Raji (cell line): Measurements from ENCODE around the gene ITGAX.

Experiments used
- POLR2A ChIP-seq: IDR thresholded peaks from 2 replicates; pipeline ENCODE4 v1.6.1; 2011; ENCODE audit warnings: low read depth, low read length, control low read depth; ENCODE audit not compliant: insufficient read depth

The ITGAX gene

GRCh38 chr16:31361201-31362110 is 6.5 kb downstream of the ITGAX start:
- no peak for TF ChIP-seq POLR2A

DNA sequence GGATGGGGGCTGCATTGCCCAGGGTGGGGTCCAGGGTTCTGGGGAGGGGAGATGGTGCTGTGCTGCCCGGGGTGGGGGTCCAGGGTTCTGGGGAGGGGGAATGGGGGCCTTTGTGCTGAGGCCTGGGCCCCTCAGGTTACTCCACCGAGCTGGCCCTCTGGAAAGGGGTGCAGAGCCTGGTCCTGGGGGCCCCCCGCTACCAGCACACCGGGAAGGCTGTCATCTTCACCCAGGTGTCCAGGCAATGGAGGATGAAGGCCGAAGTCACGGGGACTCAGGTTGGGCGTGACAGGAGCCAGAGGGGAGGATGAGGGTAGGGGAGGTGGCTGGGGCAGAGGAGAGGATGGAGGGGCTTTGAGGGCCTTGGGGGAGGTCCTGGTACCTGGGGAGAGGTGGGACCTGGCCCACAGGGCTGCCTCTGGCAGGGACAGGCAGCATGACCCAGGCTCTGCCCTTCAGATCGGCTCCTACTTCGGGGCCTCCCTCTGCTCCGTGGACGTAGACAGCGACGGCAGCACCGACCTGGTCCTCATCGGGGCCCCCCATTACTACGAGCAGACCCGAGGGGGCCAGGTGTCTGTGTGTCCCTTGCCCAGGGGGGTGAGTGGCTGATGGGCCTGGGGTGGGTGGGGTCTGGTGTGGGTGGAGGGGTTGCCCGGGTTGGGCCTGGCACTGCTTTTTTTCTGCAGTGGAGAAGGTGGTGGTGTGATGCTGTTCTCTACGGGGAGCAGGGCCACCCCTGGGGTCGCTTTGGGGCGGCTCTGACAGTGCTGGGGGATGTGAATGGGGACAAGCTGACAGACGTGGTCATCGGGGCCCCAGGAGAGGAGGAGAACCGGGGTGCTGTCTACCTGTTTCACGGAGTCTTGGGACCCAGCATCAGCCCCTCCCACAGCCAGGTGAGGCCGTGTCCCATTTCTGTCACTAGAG is 7.8 kb downstream of the ITGAX start:
- TF ChIP-seq POLR2A = no peak

DNA sequence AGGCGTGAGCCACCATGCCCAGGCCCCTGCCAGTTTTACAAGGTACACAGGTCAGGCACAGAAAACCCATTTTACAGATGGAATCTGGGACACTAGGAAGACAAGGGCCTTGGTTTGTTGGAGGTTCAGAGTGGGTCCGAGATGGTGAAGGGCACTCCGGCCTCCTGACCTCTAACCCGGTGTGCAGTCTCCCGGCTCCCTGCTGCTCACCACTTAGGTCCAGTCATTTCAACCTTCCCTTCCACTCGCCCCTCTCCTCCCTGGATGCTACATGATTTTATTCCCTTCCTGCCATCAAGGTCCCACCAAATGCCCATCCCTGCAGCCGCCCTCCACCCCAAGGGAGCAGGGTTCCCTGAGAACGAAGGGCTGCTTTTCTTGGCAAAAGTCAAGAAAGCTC is 8.7 kb downstream of the ITGAX start:
- TF ChIP-seq POLR2A = no peak

DNA sequence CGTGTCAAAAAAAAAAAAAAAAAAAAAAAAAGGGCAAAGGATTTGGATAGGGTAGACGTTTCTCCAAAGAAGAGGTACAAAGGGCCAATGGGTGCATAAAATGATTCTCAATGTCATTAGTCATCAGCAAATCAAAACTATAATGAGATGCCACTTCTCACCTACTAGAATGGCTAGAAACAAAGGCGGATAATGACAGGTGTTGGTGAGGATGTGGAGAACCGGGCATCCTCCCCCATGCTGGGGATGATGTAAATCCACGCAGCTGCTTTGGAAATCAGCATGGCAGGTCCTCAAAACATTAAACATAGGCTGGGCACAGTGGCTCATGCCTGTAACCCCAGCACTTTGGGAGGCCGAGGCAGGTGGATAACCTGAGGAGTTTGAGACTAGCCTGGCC is 9.4 kb downstream of the ITGAX start:
- TF ChIP-seq POLR2A = no peak

DNA sequence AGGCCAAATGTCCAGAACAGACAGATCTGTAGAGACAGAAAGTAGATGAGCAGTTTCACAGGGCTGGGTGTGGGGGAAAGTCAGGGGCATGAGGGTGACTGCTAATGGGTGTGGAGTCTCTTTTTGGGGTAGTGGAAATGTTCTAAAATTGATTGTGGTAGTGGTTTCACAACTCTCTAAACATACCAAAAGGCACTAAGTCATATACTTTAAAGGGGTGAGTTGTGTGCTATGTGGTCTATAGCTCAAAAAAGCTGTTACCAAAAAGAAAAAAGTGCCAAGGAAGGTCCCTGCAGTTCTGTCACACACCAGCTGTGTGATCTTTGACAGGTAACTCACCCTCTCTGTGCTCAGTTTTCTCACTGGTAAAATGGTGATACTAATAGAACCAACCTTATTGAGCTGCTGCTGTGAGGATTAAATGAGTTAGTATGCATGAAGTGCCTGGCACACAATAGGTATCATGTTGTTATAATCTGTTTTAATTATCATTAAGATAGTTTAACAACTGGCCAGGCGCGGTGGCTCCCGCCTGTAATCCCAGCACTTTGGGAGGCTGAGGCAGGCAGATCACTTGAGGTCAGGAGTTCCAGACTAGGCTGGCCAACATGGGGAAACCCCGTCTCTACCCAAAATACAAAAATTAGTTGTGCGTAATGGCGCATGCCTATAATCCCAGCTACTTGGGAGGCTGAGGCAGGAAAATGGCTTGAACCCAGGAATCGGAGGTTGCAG is 10.3 kb downstream of the ITGAX start:
- no peak for TF ChIP-seq POLR2A

DNA sequence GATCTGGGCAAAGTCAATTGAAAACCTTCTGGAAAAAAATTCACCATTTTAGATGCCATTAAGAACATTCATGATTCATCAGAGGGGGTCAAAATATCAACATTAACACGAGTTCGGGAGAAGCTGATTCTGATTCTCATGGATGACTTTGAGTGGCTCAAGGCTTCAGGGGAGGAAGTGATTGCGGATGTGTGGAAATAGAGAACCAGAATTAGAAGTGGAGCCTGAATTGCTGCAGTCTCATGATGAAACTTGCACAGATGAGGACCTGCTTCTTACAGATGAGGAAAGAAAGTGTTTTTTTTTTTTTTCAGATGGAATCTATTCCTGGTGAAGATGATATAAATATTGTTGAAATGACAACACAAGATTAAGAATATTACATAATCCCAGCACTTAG is 12.9 kb downstream of the ITGAX start:
- TF ChIP-seq POLR2A = no peak

GRCh38 chr16:31371008-31371407 is 16.0 kb downstream of the ITGAX start:
- no peak for TF ChIP-seq POLR2A

DNA sequence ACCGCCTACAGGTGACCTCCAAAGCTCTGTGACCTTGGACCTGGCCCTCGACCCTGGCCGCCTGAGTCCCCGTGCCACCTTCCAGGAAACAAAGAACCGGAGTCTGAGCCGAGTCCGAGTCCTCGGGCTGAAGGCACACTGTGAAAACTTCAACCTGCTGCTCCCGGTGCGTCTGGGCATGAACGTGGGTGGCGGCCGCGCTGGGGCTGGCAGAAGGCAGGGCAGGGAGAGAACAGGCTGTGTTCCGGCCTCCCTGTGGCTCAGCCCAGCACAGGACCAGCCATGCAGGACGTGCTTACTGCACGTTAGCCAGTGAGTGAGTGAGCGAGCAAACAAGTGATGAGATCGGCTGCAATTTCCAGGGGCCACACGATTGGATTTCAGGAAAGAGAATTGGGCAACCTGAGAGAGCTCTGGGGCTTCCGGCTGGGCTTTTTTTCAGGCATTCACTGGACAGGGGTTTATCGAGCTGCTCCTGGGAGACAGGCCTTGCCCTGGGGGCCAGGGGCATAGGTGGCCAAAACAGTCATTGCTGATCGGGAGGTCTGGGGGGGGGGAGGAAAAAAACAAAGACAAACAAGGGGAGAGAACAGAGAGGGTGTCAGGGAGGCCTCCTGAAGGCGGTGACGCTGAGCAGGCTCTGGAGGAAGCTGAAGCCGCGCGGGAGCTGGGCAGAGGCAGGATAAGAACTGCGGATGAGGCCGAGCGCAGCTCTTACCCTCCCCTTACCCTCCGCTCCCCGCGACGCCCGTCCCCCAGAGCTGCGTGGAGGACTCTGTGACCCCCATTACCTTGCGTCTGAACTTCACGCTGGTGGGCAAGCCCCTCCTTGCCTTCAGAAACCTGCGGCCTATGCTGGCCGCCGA is 16.9 kb downstream of the ITGAX start:
- no peak for TF ChIP-seq POLR2A

- no peak for TF ChIP-seq POLR2A
Observed at GRCh38 chr16:31373235-31373634, 18.3 kb downstream of the ITGAX start.

DNA sequence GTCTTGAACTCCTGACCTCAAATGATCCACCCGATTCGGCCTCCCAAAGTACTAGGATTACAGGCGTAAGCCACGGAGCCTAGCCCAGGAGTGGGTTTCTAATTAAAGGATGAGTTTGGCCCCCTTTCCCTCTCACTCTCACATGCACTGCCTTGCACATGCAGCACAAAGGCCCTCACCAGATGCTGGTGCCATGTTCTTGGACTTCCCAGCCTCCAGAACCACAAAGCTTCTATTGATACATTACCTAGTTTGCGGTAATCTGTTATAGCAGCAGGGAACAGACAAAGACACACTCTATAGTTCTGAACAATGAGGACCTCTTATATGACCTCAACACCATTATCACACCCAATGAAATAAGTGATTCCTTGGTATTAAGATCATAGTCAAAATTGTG is 20.3 kb downstream of the ITGAX start:
- no peak for TF ChIP-seq POLR2A

- no peak for TF ChIP-seq POLR2A
Observed at GRCh38 chr16:31376705-31377104, 21.7 kb downstream of the ITGAX start.

DNA sequence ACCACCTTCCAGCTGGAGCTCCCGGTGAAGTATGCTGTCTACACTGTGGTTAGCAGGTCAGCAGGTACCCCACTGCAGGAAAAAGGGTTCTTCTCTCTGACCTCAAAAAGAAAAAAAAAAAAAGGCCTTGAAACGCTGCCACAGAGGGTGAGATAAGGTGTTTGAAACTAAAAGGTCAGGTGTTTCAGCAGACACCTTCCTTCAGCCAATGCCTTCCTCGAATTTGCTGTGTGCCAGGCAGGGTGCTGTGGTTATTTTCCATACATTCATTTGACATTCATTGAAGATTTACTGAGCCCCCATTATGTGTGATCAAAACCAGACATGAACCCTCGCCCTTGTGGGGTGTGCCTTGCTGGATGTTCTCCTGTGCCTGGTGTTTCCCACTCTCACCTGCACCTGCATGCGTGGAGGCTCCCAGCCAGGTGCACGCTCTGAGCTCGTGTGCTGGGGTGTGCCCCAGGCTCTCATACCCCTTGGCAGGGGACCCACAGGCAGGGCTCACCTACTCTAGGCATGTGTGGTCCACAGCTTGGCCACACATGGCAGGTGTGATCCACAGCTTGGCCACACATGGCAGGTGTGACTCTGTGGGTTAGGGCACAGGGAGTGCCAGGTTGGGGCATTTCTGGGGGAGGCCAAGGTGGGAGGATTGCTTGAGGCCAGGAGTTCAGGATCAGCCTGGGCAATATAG is 22.4 kb downstream of the ITGAX start:
- TF ChIP-seq POLR2A = no peak

DNA sequence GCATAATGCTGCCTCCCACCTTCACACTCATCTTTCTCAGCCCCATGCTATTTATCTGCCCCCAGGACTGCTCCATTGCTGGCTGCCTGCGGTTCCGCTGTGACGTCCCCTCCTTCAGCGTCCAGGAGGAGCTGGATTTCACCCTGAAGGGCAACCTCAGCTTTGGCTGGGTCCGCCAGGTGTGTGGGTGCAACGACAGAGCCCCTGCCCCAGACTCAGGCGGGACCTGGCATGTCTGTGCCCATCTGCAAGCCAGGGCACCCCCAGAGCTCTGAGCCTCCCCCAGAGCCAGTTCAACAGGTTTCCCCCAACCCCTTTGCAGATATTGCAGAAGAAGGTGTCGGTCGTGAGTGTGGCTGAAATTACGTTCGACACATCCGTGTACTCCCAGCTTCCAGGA is 25.2 kb downstream of the ITGAX start:
- no peak for TF ChIP-seq POLR2A

- TF ChIP-seq POLR2A = no peak
Observed at GRCh38 chr16:31382485-31383161, 27.6 kb downstream of the ITGAX start.

DNA sequence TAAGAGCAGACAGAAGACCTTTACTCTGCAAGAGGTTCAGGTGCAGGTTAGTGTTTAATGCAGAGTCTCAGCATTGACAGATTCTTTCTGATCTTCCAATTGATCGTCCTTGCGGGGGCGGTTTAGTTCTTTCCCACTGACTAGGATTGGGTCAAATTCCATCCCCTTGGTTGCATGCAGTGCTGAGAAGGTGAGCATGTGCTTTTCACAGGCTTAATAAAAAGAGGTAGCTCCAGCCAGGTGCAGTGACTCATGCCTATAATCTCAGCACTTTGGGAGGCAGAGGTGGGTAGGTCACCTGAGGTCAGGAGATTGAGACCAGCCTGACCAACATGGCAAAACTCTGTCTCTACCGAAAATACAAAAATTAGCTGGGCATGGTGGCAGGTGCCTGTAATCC is 30.7 kb downstream of the ITGAX start:
- no peak for TF ChIP-seq POLR2A
